ENCODE measurements around the gene ACAP2. TPM values are rescaled to one million over a fixed set of nuclear protein-coding genes. Genes with fewer than 3 reads are reported as not detected.

The ACAP2 gene
- total RNA-seq, 1 donor from 2014 or later: 59.4 TPM

GRCh38 chr3:195268576-195269309 is 174.1 kb downstream of the ACAP2 start:
- Histone ChIP-seq H3K4me1 (peaks cover 32% of the 10 kb centered on the region), H3K27me3 (no peaks in the 10 kb centered on the region), H3K27ac (no peak overlapping the region), H3K36me3 (no peaks in the 10 kb centered on the region), H3K9me3 (no peaks in the 10 kb centered on the region), H3K4me3 (no peak overlapping the region)
- intact Hi-C loops (cut with DNase I): no loop called here
- no peak for TF ChIP-seq POLR2A (IDR thresholded peaks at IDR 0.05)
- DNase-seq (ENCODE audit: extremely low spot score in 2 of 2): no peak

GRCh38 chr3:195267096-195267495 is 175.7 kb downstream of the ACAP2 start:
- intact Hi-C loops (cut with DNase I): no loop called here
- TF ChIP-seq POLR2A (IDR thresholded peaks at IDR 0.05): no peak
- no peak for TF ChIP-seq POLR2AphosphoS5 (IDR thresholded peaks at IDR 0.05; ENCODE audit: insufficient read depth in 1 of 2, low read depth in 1 of 2)
- TF ChIP-seq, protein P1, sequence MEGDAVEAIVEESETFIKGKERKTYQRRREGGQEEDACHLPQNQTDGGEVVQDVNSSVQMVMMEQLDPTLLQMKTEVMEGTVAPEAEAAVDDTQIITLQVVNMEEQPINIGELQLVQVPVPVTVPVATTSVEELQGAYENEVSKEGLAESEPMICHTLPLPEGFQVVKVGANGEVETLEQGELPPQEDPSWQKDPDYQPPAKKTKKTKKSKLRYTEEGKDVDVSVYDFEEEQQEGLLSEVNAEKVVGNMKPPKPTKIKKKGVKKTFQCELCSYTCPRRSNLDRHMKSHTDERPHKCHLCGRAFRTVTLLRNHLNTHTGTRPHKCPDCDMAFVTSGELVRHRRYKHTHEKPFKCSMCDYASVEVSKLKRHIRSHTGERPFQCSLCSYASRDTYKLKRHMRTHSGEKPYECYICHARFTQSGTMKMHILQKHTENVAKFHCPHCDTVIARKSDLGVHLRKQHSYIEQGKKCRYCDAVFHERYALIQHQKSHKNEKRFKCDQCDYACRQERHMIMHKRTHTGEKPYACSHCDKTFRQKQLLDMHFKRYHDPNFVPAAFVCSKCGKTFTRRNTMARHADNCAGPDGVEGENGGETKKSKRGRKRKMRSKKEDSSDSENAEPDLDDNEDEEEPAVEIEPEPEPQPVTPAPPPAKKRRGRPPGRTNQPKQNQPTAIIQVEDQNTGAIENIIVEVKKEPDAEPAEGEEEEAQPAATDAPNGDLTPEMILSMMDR (IDR thresholded peaks at IDR 0.05): no peak
- DNase-seq (ENCODE audit: extremely low spot score in 2 of 2): no peak

GRCh38 chr3:195266428-195266827 is 176.4 kb downstream of the ACAP2 start:
- Histone ChIP-seq H3K27me3 (no peaks in the 10 kb centered on the region), H3K4me3 (no peak overlapping the region), H3K27ac (no peak overlapping the region), H3K36me3 (no peaks in the 10 kb centered on the region), H3K9me3 (no peaks in the 10 kb centered on the region), H3K4me1 (peaks cover 34% of the 10 kb centered on the region)
- intact Hi-C loops (cut with DNase I): no loop called here
- TF ChIP-seq POLR2A (IDR thresholded peaks at IDR 0.05): no peak
- TF ChIP-seq, protein P1 (IDR thresholded peaks at IDR 0.05): no peak
- no peak for TF ChIP-seq POLR2AphosphoS5 (IDR thresholded peaks at IDR 0.05; ENCODE audit: insufficient read depth in 1 of 2, low read depth in 1 of 2)
- no peak for DNase-seq (ENCODE audit: extremely low spot score in 2 of 2)

More at GRCh38 chr3:195267096-195267495, 175.7 kb downstream of the ACAP2 start:
- no peaks in the 10 kb centered on the region for H3K27me3 ChIP-seq
- H3K4me3 ChIP-seq: no peak overlapping the region
- peaks cover 39% of the 10 kb centered on the region for H3K4me1 ChIP-seq
- no peaks in the 10 kb centered on the region for H3K36me3 ChIP-seq
- no peak overlapping the region for H3K27ac ChIP-seq
- H3K9me3 ChIP-seq: no peaks in the 10 kb centered on the region

- TF ChIP-seq POLR2AphosphoS5 (IDR thresholded peaks at IDR 0.05; ENCODE audit: insufficient read depth in 1 of 2, low read depth in 1 of 2) (no peak), POLR2A (IDR thresholded peaks at IDR 0.05) (no peak)
- TF ChIP-seq, protein P1 (IDR thresholded peaks at IDR 0.05): no peak
- Histone ChIP-seq H3K27ac (no peak overlapping the region), H3K4me1 (peaks cover 41% of the 10 kb centered on the region), H3K9me3 (no peaks in the 10 kb centered on the region), H3K36me3 (no peaks in the 10 kb centered on the region), H3K27me3 (no peaks in the 10 kb centered on the region), H3K4me3 (no peak overlapping the region)
- intact Hi-C loops (cut with DNase I): no loop called here
- DNase-seq (ENCODE audit: extremely low spot score in 2 of 2): no peak
Measured at GRCh38 chr3:195265363-195265976, 177.3 kb downstream of the ACAP2 start.

DNA sequence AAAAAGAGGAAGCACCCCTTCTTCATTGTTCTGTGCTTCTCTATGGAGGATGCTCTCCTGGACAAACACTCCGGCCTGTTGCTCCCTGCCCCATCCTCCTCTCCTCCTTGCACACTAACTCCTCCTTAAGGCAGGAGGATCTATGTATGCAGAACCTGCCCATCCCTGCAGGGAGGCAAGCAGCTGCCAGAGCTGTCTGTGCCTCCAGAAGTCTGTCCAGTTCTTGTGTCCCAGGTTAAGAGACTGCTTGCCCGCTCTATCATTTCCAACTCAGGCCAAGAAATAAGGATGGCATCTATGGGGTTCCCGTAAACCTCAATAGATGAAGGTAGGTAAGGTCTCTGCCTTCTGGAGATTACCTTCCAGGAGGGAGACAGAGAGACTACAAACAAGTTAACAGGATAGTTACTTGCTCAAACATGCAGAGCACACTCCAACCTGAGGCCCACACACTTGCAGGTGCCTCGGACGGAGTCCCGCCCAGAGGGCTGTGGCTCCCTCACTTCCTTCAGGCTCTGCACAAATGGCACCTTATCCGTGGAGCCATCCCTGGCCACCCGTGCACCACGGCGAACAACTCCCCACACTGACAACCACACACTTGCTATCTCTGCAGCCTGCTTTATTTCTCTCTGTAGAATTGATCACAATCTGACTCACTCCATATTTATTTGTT is 178.8 kb downstream of the ACAP2 start:
- no peak overlapping the region for H3K4me3 ChIP-seq
- intact Hi-C loops (cut with DNase I): no loop called here
- H3K27me3 ChIP-seq: no peaks in the 10 kb centered on the region
- H3K36me3 ChIP-seq: no peaks in the 10 kb centered on the region
- peaks cover 37% of the 10 kb centered on the region for H3K4me1 ChIP-seq
- no peaks in the 10 kb centered on the region for H3K9me3 ChIP-seq
- DNase-seq (ENCODE audit: extremely low spot score in 2 of 2): no peak
- no peak overlapping the region for H3K27ac ChIP-seq
- no peak for TF ChIP-seq POLR2AphosphoS5 (IDR thresholded peaks at IDR 0.05; ENCODE audit: insufficient read depth in 1 of 2, low read depth in 1 of 2)
- TF ChIP-seq, protein P1 (IDR thresholded peaks at IDR 0.05): no peak
- TF ChIP-seq POLR2A (IDR thresholded peaks at IDR 0.05): no peak

All from vagina (tissue), 2 donors.